UCSD-AML1 (cell line): ENCODE results near the gene SH3RF2.
"Not testable (repeated sequence)": the region's sequence is repeated elsewhere in the genome, so short reads cannot be mapped to it uniquely, and the experiment has no call there.

Experiments
- DNase-seq: peaks from one replicate; lab custom pipeline; 2025; ENCODE audit not compliant: unreplicated experiment; lab: John Stamatoyannopoulos, UW

SH3RF2 gene, protein sequence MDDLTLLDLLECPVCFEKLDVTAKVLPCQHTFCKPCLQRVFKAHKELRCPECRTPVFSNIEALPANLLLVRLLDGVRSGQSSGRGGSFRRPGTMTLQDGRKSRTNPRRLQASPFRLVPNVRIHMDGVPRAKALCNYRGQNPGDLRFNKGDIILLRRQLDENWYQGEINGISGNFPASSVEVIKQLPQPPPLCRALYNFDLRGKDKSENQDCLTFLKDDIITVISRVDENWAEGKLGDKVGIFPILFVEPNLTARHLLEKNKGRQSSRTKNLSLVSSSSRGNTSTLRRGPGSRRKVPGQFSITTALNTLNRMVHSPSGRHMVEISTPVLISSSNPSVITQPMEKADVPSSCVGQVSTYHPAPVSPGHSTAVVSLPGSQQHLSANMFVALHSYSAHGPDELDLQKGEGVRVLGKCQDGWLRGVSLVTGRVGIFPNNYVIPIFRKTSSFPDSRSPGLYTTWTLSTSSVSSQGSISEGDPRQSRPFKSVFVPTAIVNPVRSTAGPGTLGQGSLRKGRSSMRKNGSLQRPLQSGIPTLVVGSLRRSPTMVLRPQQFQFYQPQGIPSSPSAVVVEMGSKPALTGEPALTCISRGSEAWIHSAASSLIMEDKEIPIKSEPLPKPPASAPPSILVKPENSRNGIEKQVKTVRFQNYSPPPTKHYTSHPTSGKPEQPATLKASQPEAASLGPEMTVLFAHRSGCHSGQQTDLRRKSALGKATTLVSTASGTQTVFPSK

DNA sequence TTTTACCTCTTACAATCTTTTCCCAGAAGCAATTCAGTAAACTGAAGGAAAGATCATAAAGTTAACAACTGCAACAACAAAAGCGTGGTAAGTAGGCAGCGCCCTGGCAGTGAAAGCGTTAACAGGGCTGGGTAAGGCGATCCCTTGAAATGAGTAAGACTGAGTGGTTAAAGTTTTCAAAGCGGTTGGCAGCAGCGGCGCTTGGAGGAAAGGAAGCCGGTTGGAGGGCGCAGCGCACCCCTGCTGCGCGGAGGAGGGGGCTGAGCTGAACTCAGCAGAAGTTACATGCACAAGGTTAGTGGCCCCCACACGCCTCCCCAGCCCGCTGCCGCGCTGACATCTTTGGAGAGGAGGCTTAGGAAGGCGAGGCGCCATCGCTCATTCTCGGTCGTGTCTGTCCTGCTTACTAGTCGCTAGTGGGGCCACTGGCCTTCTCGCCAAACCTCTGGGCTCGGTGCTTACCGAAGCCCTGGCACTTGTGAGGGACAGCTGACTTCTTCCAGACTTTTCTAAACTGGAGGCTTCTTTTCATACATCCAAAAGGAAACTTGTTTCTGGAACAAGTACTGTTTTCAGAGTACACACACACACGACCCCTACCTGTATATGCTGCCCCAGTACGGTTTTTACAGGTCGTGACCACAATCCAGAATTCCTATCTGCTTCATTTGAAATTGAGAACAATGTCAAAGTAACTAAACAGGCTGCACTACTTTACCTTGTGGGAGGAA lies at the start of gene SH3RF2:
Gene SH3RF2 (plus strand): TSS at position 178 of the 731 bp plus-strand sequence. CDS start 1,351 bp downstream, outside the sequence.
- DNase-seq = no peak

DNA sequence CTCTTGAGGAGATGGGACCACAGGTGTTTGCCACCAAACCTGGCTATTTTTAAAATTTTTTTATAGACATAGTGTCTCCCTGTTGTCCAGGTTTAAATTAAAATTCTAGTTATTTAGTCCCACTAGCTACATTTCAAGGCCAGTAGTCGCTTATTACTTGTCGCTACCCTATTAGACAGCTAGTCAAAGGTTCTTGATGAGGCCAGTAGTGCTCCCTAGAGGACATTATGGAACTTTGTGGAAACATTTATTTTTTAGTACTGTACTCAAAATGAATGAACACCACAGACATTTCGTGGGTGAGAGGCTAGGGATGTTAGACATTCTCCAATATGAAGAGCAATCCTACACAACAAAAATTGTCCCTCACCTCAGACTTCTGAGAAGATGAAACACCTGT lies 49.2 kb upstream of the SH3RF2 start:
- DNase-seq = no peak

DNA sequence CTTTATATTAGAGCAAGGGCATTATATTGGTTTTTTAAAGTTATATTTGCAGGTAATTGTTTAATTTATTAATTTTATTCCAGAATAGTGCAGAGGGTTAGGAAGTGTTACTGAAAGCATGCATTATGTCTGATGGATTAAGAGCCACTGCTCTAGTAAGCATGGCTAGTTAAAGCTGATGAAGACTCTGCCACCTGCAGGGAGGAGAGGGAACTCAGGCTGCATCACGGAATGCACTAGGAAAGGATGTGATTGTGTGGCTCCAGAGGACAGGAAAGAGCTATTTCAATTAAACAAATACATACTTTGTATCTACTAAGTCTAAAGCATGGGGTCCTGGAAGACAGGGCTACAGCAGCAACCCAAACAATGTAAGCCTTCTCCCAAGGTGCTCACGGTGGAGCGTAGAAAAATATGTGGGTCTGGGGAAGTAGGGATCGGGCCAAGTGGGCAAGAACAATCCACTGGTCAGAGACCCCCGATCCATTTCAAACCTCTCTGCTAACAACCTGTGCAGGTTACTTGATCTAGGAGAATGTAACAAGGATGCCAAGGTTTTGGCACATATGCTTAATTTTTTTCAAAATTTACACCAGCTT lies 48.3 kb upstream of the SH3RF2 start:
- DNase-seq = peak; percentile 26

DNA sequence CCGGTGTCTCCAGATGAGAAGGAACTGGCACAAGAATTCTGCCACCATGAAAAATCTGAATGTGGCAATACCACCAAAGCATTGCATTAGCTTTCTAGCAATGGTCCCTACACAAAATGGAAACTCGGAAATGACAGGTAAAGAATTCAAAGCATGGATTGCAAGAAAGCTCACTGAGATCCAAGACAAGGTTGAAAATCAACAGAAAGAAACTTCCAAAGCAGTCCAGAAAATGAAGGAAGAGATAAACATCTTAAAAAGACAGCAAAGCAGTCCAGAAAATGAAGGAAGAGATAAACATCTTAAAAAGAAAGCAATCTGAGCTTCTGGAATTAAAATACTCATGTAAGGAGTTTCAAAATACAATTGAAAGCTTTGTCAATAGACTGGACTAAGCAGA lies 46.8 kb upstream of the SH3RF2 start:
- DNase-seq = no peak

DNA sequence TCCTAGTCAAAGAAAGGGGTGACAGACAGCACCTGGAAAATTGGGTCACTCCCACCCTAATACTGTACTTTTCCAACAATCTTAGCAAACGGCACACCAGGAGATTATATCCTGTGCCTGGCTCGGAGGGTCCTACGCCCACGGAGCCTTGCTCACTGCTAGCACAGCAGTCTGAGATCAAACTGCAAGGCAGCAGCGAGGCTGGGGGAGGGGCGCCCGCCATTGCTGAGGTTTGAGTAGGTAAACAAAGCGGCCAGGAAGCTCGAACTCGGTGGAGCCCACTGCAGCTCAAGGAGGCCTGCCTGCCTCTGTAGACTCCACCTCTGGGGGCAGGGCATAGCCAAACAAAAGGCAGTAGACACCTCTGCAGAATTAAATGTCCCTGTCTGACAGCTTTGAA lies 45.0 kb upstream of the SH3RF2 start:
- not testable (repeated sequence) for DNase-seq

DNA sequence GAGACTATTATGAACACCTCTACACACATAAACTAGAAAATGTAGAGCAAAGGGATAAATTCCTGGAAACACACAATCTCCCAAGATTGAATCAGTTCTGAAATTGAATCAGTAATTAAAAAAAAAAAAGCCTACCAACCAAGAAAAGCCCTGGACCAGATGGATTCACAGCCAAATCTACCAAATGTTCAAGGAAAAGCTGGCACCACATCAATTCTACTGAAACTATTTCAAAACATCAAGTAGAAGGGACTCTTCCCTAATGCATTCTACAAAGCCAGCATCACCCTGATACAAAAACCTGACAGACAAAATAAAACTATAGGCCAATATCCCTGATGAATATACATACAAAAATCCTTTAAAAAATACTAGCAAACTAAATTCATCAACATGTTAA lies 38.2 kb upstream of the SH3RF2 start:
- no peak for DNase-seq

DNA sequence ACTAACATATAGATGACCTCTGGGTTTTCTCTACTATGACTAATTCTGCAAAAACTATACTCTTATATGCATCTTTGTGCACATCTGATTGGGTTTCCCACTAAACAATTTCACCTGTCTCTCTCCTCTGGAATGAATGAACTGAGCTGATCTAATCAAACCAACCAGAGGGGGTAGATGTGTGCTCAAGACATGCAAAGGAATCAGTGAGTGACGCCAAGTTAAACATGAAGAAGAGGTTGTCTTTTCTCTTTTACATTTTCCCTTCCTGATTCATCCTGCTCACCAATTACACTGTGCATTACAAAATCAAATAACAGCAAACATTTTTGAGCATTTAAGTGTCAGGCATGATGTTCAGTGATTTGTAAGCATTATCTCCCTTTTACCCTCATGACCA lies 34.0 kb upstream of the SH3RF2 start:
- DNase-seq = no peak

DNA sequence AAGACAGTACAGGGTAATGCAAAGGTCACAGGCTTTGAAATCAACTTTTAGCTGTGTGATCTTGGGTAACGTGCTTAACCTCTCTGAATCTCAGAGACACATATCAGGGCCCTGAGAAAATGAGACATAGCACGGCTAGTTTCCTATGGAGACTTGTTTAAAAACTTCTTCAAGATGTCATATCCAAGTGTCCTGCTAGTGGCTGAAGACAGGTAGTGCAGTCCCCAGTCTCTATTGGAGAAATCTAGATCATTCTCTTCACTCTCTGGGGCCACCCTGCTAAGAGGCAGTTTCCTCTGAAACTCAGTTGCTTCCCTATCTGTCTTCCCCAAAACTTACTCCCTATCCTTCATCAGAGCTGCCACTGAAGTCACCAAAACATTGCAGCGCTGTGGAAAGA lies 33.3 kb upstream of the SH3RF2 start:
- no peak for DNase-seq

DNA sequence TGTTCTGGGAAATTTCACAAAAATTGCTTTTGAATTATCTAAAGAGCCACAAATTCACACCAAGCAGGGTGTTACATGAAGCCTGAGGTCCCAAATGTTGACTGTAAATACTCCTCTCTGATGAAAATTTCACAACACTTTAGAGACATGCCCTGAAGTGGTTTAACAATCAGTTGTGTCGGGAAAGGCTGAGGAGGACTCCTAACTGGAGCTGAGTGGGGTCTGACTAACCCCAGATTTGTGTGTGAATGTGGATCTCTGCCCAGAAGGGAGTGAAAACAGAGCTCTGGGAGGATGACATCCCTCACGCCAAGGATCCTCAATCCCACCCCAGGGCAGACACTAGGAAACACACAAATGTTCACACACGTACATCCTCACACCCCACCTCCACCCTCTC lies 32.5 kb upstream of the SH3RF2 start:
- no peak for DNase-seq

DNA sequence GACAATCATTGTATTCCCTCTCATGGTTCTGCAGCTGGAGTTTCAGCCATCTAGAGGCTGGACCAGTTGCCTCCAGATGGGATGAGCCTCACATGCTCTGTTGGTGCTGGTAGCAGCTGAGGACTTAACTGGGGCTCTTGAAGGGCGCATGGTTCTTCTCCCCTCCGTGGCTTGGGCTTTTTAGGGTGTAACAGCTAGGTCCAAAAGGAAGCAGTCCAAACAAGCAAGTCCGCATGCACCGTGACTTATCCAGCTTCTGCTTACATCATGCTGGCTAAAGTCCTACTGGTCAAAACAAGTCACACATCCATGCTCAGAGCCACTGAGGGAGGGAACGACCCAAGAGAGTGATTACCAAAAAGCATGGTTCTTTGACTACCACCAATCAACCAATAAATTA lies 31.6 kb upstream of the SH3RF2 start:
- DNase-seq = no peak

DNA sequence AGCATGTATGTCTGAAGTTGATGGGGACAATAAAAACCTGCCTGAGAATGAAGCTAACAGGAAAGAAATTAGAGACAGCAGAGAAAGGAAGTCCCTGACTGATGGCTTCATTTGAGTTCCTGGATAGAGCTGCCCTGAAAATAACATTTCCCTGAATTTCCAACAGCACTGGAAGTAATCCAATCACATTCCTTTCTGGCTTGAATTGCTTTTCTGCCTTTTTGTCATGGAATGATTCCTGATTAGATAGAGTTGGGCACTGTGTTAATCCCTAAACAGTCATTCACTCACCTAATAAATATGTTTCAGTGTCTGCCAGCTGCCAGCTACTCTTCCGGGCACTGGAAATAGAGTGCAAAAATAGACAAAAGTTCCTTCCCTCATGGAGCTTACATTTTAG lies 30.0 kb upstream of the SH3RF2 start:
- DNase-seq = no peak

DNA sequence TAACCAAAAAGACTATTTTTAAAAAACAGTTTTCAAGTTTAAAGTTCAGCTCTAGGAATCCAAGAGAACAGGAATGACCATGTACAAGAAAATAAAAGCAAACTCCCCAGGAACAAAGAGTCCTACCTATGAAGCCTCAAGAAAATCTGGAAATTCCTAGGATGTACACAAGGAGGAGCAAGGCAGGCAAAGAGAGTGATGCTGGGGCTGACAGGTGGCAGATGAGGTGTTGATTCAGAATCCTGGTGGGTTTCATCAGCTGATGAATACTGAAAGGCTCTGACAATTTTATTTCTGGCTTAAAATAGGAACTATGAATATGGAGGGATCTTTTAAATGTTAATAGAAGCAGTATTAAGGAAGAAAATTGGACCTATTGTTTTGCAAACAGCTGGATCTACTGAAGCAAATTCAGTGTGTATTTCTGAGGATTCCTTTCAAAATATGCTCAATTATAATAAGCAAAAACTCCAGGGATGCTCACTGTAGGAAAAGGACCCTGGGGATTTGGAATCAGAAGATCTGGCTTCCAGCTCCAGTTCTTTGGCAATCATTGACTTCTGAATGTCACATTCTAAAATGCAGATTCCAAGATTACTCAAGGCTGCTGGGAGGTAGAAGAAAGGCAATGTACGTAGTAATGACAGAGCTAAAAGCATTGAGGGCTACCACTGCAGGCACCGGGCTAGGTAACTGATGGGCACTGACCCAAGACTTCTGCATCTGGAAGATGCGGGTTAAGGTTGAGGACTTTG lies 28.0 kb upstream of the SH3RF2 start:
- no peak for DNase-seq

DNA sequence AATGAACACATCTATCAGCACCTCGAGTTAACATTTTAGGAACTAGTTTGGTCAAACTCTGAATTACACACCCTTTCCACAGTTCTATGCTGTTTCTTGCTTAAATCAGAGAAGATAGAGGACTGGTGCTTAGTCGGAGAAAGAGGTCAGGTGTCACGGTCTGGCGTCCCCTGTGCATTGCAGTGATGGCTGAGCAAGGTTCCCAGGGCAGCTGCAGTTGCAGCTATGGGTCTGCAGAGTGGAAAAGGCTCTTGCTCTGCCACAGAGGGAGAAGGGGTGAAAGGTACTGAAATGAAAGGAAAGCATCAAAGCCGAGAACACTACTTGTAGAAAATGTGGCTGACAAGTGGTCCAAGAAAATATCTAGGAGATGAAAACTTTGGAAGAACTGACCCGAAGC lies 25.2 kb upstream of the SH3RF2 start:
- no peak for DNase-seq

DNA sequence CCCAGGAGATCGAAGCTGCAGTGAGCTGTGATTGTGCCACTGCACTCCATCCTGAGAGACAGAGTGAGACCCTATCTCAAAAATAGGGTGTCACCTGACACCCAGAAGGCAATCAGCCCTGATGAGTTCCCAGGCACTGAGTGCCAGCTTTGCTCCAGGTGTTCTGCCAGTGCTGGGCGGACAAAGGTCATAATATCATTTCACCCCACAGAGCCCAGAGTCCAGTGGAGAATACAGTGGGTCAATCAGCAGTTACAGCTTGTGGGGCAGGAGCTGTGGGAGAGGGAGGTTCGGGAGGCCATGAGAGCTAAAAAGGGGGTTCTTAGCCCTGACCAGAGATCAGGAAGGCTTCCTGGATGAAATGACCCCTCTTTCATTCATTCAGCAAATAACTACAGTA lies 24.4 kb upstream of the SH3RF2 start:
- no peak for DNase-seq

DNA sequence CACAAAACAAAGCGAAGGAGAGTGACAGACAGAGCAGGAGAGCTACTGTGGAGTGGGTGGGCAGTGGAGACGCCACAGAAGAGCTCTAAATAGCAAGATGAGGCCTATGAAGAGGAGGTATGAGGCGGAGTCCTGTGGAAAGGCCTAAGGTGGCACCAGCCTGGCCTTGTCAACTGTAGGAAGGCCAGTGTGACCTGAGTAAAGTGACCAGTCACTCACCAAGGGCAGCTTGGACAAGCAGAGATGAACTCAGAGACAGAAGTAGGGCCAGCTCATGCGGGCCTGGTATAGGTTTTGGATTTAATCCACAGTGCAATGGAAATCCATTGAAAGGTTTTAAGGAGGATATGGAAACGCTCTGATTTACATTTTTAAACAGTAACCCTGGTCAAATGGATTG lies 23.8 kb upstream of the SH3RF2 start:
- no peak for DNase-seq

DNA sequence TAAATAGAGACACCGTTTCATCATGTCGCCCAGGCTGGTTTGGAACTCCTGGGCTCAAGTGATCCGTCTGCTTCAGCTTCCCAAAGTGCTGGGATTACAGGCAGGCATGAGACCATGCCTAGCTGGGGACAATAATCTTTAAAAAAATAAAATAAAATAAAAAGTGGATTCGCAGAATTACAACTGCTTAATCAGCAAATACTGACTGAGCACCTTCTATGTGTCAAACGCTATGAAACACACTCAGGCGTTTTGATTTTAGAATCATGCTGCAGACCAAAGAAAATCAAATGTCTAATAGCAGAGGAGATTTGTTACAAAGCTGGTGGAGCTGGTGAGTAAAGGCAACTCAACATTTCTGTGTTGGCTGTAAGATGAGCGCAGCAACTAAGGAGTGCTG lies 22.7 kb upstream of the SH3RF2 start:
- DNase-seq = no peak

DNA sequence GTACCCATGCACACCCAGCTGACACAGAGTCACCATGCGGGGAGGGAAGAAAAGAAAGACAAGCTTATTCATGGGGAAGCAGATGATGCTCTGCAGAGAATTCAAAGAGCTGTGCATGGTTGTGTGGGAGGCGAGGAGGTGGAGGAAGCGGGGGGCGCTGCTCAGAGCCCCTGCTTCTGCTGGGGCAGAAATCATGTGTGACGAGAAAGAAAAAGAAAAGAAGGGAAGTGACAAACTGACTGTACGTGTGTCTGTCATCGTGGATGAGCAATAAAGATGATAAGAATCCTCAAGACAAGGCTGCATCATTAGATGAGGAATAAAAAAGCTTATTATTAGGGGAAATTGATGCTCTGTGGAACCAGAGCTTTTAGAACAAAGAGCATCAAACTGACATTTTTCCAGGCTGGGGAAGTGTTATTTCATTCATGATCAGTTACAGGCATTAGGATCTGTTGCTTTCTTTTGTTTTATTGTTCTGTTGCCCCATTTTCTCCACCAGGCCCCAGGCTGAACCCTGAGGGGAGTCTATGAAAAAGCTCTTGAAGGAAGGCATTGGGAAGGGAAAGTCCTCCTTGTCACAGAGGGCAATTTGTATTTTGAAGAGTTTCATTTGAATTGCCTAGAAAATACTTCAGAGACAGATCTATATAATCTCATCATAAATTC lies 20.3 kb upstream of the SH3RF2 start:
- DNase-seq = no peak

DNA sequence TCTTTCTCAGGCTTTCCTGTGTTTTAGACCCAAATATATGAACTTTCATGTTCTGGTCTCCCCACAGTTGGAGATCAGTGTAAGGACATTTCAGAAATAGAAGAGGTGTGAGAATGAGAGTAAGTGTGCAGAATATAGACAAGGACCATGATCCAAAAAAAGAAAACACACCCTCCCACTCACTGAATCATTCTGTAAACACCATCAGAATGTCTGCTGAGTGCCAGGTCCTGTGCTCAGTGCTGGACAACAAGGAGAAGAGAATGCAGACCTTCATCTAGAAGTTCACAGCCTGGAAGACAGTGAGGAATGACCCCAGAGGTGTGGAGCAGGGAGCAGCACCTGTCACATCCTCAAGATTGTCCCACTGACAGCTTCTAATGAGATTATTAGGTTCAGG lies 19.1 kb upstream of the SH3RF2 start:
- DNase-seq = no peak

DNA sequence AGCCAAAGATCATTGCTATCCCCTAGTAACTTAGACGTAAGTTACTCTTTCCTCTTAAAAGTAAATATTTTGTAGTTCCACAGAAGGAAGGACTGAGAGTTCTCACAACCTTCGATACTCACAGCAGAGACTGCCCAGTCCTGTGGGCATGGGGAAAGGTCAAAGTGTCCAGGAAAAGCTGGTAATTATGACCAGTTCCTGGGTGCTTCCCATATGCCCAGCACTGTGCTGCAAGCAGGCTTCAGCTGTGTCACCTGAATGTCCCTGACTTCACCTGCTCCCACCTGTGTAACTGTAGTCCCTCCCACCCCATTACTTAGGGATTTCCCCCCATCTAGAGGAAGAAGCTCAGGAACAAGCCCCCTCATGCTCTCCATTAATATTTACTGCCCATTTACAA lies 18.0 kb upstream of the SH3RF2 start:
- no peak for DNase-seq

DNA sequence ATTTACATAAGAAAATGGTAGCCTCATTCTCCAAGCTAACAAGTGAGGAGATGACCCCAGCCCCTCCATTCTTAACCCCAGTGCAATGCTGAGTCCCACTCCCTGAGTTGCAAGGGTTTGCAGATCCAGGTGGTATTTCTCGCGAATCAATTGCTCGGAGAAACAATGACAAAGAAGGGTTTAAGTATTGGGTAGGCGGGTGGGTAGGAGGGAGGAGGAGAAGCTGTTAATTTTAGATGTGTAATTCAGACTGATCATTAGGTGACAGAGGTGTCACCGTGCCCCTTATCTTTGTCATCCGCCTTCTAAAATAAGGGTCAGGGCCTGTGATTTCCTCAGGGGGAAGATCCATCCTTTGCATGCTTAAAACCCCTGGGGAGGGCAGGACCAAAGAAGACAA lies 17.0 kb upstream of the SH3RF2 start:
- DNase-seq = no peak
